Measurements from ENCODE around the gene DCPS.

DNA sequence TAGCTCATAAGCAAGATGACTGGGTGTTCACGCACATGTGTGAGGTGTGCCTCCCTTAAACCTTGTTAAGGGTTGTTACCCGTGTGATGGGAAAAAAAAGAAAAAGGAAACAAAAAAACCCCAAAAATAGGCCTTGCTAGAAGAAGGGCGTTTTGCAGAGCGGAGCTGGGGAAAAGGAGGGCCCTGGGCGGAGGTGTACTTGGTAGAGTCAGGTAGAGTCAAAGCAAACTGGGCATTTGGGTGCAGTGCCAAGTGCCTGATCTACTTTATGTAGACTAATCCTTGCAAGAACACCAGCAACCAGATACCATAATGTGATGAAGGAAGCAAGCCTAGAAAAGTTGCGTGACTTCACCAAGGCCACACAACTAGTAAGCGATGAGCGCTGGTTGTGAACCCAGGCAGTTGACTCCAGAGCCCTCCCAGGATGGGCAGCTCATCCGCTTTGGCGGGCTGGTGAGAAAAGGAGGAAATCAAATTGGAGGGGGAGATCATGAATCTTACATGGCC is 22.1 kb upstream of the DCPS start:
- TF ChIP-seq POLR2A (IDR thresholded peaks at IDR 0.05; ENCODE audit: borderline replicate concordance, extremely low read depth, insufficient read depth, insufficient read length) (no peak), YY1 (IDR thresholded peaks at IDR 0.05; ENCODE audit: extremely low read depth, insufficient replicate concordance, low read depth, low read length) (no peak), SIN3A (IDR thresholded peaks at IDR 0.05; ENCODE audit: low read depth) (no peak), TCF7L2 (IDR thresholded peaks at IDR 0.05; ENCODE audit: borderline replicate concordance, extremely low read depth, insufficient read depth, insufficient read length) (no peak), EGR1 (IDR thresholded peaks at IDR 0.05; ENCODE audit: low read depth) (no peak), RAD21 (IDR thresholded peaks at IDR 0.05; ENCODE audit: low read depth) (no peak), POLR2AphosphoS5 (IDR thresholded peaks at IDR 0.05; ENCODE audit: low read depth, low read length) (no peak), CEBPB (IDR thresholded peaks at IDR 0.05; ENCODE audit: low read depth) (no peak), JUND (IDR thresholded peaks at IDR 0.05) (no peak)
- TF ChIP-seq, protein P1, sequence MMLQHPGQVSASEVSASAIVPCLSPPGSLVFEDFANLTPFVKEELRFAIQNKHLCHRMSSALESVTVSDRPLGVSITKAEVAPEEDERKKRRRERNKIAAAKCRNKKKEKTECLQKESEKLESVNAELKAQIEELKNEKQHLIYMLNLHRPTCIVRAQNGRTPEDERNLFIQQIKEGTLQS (IDR thresholded peaks at IDR 0.05): no peak
- TF ChIP-seq, protein P2, sequence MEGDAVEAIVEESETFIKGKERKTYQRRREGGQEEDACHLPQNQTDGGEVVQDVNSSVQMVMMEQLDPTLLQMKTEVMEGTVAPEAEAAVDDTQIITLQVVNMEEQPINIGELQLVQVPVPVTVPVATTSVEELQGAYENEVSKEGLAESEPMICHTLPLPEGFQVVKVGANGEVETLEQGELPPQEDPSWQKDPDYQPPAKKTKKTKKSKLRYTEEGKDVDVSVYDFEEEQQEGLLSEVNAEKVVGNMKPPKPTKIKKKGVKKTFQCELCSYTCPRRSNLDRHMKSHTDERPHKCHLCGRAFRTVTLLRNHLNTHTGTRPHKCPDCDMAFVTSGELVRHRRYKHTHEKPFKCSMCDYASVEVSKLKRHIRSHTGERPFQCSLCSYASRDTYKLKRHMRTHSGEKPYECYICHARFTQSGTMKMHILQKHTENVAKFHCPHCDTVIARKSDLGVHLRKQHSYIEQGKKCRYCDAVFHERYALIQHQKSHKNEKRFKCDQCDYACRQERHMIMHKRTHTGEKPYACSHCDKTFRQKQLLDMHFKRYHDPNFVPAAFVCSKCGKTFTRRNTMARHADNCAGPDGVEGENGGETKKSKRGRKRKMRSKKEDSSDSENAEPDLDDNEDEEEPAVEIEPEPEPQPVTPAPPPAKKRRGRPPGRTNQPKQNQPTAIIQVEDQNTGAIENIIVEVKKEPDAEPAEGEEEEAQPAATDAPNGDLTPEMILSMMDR (IDR thresholded peaks at IDR 0.05 in 2 of 3, conservative IDR thresholded peaks at IDR 0.05 in 1 of 3; ENCODE audit: borderline replicate concordance in 1 of 3, insufficient read depth in 1 of 3, low read depth in 2 of 3, low read length in 2 of 3): no peak
